SHP77 treated with DMSO at 0.1 percent for 48 hours (cell line): Measurements from ENCODE around the gene TTC9B.
"Not testable (repeated sequence)": the region's sequence is repeated elsewhere in the genome, so short reads cannot be mapped to it uniquely, and the experiment has no call there.

Experiments
- DNase-seq: peaks from one replicate; lab custom pipeline; 2025; lab: John Stamatoyannopoulos, UW

Gene TTC9B

GRCh38 chr19:40214936-40215335, 3.2 kb downstream of the TTC9B start:
- no peak for DNase-seq

GRCh38 chr19:40213882-40214570, 4.2 kb downstream of the TTC9B start:
- DNase-seq: no peak

- DNase-seq: no peak
Observed at GRCh38 chr19:40213251-40213829, 4.8 kb downstream of the TTC9B start.

GRCh38 chr19:40210889-40211288, 7.3 kb downstream of the TTC9B start:
- DNase-seq: no peak

- no peak for DNase-seq
Observed at GRCh38 chr19:40208602-40209001, 9.6 kb downstream of the TTC9B start.

GRCh38 chr19:40205760-40206159, 12.4 kb downstream of the TTC9B start:
- no peak for DNase-seq

GRCh38 chr19:40204381-40204780, 13.8 kb downstream of the TTC9B start:
- DNase-seq: no peak

GRCh38 chr19:40200341-40201099, 17.7 kb downstream of the TTC9B start:
- no peak for DNase-seq

- DNase-seq: no peak
Observed at GRCh38 chr19:40198272-40198990, 19.8 kb downstream of the TTC9B start.

- DNase-seq: no peak
Observed at GRCh38 chr19:40193587-40193849, 24.7 kb downstream of the TTC9B start.

- no peak for DNase-seq
Observed at GRCh38 chr19:40192758-40193586, 25.2 kb downstream of the TTC9B start.

GRCh38 chr19:40191836-40192646, 26.1 kb downstream of the TTC9B start:
- DNase-seq: no peak

- DNase-seq: peak; percentile 40
Observed at GRCh38 chr19:40190891-40191835, 27.0 kb downstream of the TTC9B start, which contains the start of gene MAP3K10. TSS of gene MAP3K10 (plus strand) at chr19:40191426. CDS start at chr19:40192032, 606 bp downstream.

- no peak for DNase-seq
Observed at GRCh38 chr19:40184273-40184672, 33.9 kb downstream of the TTC9B start.

GRCh38 chr19:40178756-40179155, 39.4 kb downstream of the TTC9B start:
- no peak for DNase-seq

GRCh38 chr19:40177286-40178070, 40.7 kb downstream of the TTC9B start:
- DNase-seq: no peak

- DNase-seq: no peak
Observed at GRCh38 chr19:40175820-40176219, 42.4 kb downstream of the TTC9B start.

- no peak for DNase-seq
Observed at GRCh38 chr19:40174092-40174491, 44.1 kb downstream of the TTC9B start.

GRCh38 chr19:40171293-40171692, 46.9 kb downstream of the TTC9B start:
- not testable (repeated sequence) for DNase-seq
